GM12878 (cell line): ENCODE results near the gene NEGR1. TPM values are rescaled to one million over a fixed set of nuclear protein-coding genes. Genes with fewer than 3 reads are reported as not detected.

Source experiments
- ATAC-seq: fragments of 200-7000 bp; cut with Tn5 transposase; 3 replicates; pipeline ENCODE4 v1.9.1; 2020; ENCODE audit warnings: mild to moderate bottlenecking, moderate library complexity
- BruUV-seq: library from RNA; stranded (reverse); fragments of 400-500 nt; replicated peaks from 2 replicates; lab custom pipeline; 2021; lab: Mats Ljungman, UMichigan
- CTCF ChIA-PET: fragments of 300-600 bp; sonication (Branson Sonifier 250); formaldehyde crosslinking; extraction: SDS; loops from one replicate; lab custom pipeline; 2021; ENCODE audit warnings: inconsistent platforms; lab: Yijun Ruan, JAX
- POLR2A ChIA-PET: fragments of 350-600 bp; formaldehyde crosslinking; extraction: SDS; loops from one replicate; lab custom pipeline; 2021; ENCODE audit warnings: inconsistent platforms; lab: Charles Lee
- RAD21 ChIA-PET: fragments of 300-600 bp; sonication (Branson Sonifier 250); formaldehyde crosslinking; loops from one replicate; lab custom pipeline; 2023; ENCODE audit warnings: antibody characterized with exemption; ENCODE audit not compliant: unreplicated experiment; lab: Charles Lee
- SMC1A ChIA-PET: fragments of 300-600 bp; sonication (Branson Sonifier 250); formaldehyde crosslinking; loops from one replicate; lab custom pipeline; 2023; ENCODE audit not compliant: unreplicated experiment, uncharacterized antibody; lab: Charles Lee
- DNase-seq: peaks from one replicate; pipeline ENCODE4 v3.0.0-alpha.2; 2011; ENCODE audit warnings: low read depth, low spot score
- FAIRE-seq: peaks from 3 replicates; lab custom pipeline; 2011; peaks lifted over from hg19 to GRCh38; lab: Jason Lieb, UNC
- H2AFZ ChIP-seq: 2 replicates; pipeline ENCODE4 v1.6.0; 2011; ENCODE audit warnings: low read depth, low read length, control low read depth; ENCODE audit not compliant: control insufficient read depth
- H3K27ac ChIP-seq: 2 replicates; pipeline ENCODE4 v1.5.1; 2011; ENCODE audit warnings: control low read depth; ENCODE audit not compliant: control insufficient read depth, insufficient read depth
- H3K27me3 ChIP-seq, 2 experiments: replicated peaks in 1 of 2; 2 replicates each; pipeline versions ENCODE4 v1.6.0 to v1.6.1; 2011; ENCODE audit warnings: low read length in 1 of 2; ENCODE audit not compliant: control insufficient read depth in 2 of 2, insufficient read depth in 2 of 2
- H3K36me3 ChIP-seq, 2 experiments: 2 replicates each; pipeline ENCODE4 v1.5.1; 2011; ENCODE audit warnings: low read length in 1 of 2; ENCODE audit not compliant: control insufficient read depth in 2 of 2, insufficient read depth in 2 of 2
- H3K4me1 ChIP-seq: 2 replicates; pipeline ENCODE4 v1.6.1; 2011; ENCODE audit warnings: mild to moderate bottlenecking, low read length, moderate library complexity, mixed read lengths; ENCODE audit not compliant: control insufficient read depth, insufficient read depth
- H3K4me2 ChIP-seq: 2 replicates; pipeline ENCODE4 v1.6.0; 2011; ENCODE audit warnings: control low read depth; ENCODE audit not compliant: control insufficient read depth, insufficient read depth
- H3K4me3 ChIP-seq: fragments of 200-600 bp; sonication (generic); 2 replicates; pipeline ENCODE4 v1.5.1; 2016
- H3K79me2 ChIP-seq: 2 replicates; pipeline ENCODE4 v1.6.0; 2011; ENCODE audit warnings: low read length; ENCODE audit not compliant: control insufficient read depth, insufficient read depth
- H3K9ac ChIP-seq: 2 replicates; pipeline ENCODE4 v1.8.0; 2011; ENCODE audit warnings: low read length, control low read depth, mixed read lengths; ENCODE audit not compliant: control insufficient read depth, insufficient read depth
- H3K9me3 ChIP-seq: replicated peaks from 3 replicates; pipeline ENCODE4 v1.5.1; 2011; ENCODE audit warnings: mild to moderate bottlenecking, low read length; ENCODE audit not compliant: control insufficient read depth, insufficient read depth
- H4K20me1 ChIP-seq: 2 replicates; pipeline ENCODE4 v1.6.0; 2011; ENCODE audit not compliant: control insufficient read depth, insufficient read depth
- CBX3 ChIP-seq: fragments of 200-600 bp; sonication (generic); IDR thresholded peaks from 2 replicates; pipeline ENCODE4 v1.6.1; 2016; ENCODE audit warnings: low read depth, borderline replicate concordance
- E4F1 ChIP-seq: fragments of 450-650 bp; IDR thresholded peaks from 2 replicates; pipeline ENCODE4 v1.6.1; 2018; ENCODE audit warnings: borderline replicate concordance, mild to moderate bottlenecking; ENCODE audit not compliant: partially characterized antibody
- EP300 ChIP-seq, 2 experiments: fragments of 150-350 bp in 1 of 2; IDR thresholded peaks; 2 replicates each; pipeline ENCODE4 v1.6.1; 2011 to 2012; ENCODE audit warnings: low read depth in 2 of 2, low read length in 2 of 2, borderline replicate concordance in 1 of 2, improper control_type of control experiment in 1 of 2, inconsistent platforms in 1 of 2; ENCODE audit not compliant: control insufficient read depth in 1 of 2
- RELA ChIP-seq: fragments of 450-650 bp; IDR thresholded peaks from 2 replicates; pipeline ENCODE4 v1.8.0; 2014; ENCODE audit warnings: borderline replicate concordance; ENCODE audit not compliant: partially characterized antibody
- RFX5 ChIP-seq: IDR thresholded peaks from 2 replicates; pipeline ENCODE4 v1.6.1; 2011; ENCODE audit warnings: low read depth, low read length, improper control_type of control experiment
- SP1 ChIP-seq: IDR thresholded peaks from one replicate; pipeline ENCODE4 v1.6.1; 2011; ENCODE audit warnings: low read depth, low read length
- WRNIP1 ChIP-seq: IDR thresholded peaks from 2 replicates; pipeline ENCODE4 v1.6.1; 2011; ENCODE audit warnings: low read depth, low read length, improper control_type of control experiment, borderline replicate concordance
- ZNF274 ChIP-seq: IDR thresholded peaks from one replicate; pipeline ENCODE4 v1.8.0; 2011; ENCODE audit not compliant: insufficient read length, insufficient read depth
- ZNF384 ChIP-seq: IDR thresholded peaks from 2 replicates; pipeline ENCODE4 v1.6.1; 2012; ENCODE audit warnings: low read depth, mild to moderate bottlenecking, low read length, improper control_type of control experiment, borderline replicate concordance
- ZNF592 ChIP-seq: fragments of 450-650 bp; IDR thresholded peaks from 2 replicates; pipeline ENCODE4 v1.6.1; 2017; ENCODE audit warnings: mild to moderate bottlenecking, moderate library complexity
- ZNF622 ChIP-seq: fragments of 450-650 bp; IDR thresholded peaks from 2 replicates; pipeline ENCODE4 v1.6.1; 2017; ENCODE audit warnings: mild to moderate bottlenecking, inconsistent platforms
- WGBS: methylation state at CpG from one replicate; pipeline ENCODE4 v1.1.6; 2016; ENCODE audit warnings: low lambda C conversion rate; ENCODE audit not compliant: insufficient replicate concordance, insufficient coverage; ENCODE audit errors: missing lambda C conversion rate; 5-methylcytosine and 5-hydroxymethylcytosine counted together
- in situ Hi-C: fragments of 300-500 bp; cut with MboI; formaldehyde crosslinking; loops from 9 replicates; pipeline ENCODE4 v1.14.3; 2018; ENCODE audit warnings: mixed read lengths
- intact Hi-C: fragments of 100-400 bp; cut with micrococcal nuclease; formaldehyde crosslinking; loops from one replicate; pipeline ENCODE4 v1.14.2; 2022; ENCODE audit not compliant: unreplicated experiment
- polyA plus RNA-seq, 11 experiments: library from polyadenylated mRNA; depleted of rRNA in 4 of 11; unstranded in 6 of 11; stranded (reverse) in 5 of 11; fragments of >200 nt; fragmentation: Nextera tagmentation in 4 of 11; fragmentation: Illumina TruSeq in 1 of 11; extraction: Ambion mirVana in 4 of 11; extraction: Trizol in 1 of 11; gene quantifications; 1 replicate in 1 of 11; 2 replicates in 10 of 11; pipeline versions ENCODE4 v1.2.1 to v1.2.3, GENCODE V29; 2011 to 2016; ENCODE audit warnings: inconsistent platforms in 2 of 11, missing spikeins in 2 of 11, low read depth in 1 of 11
- total RNA-seq, 4 experiments: library from RNA; depleted of rRNA in 3 of 4; stranded (reverse); fragments of >200 nt in 3 of 4; fragmentation: Illumina TruSeq in 1 of 4; extraction: Trizol in 1 of 4; gene quantifications; 2 replicates each; pipeline versions ENCODE4 v1.2.1 to v1.2.3, GENCODE V29; 2013 to 2021
- TF ChIP-seq, protein P1 (sequence below): fragments of 450-650 bp; formaldehyde crosslinking; IDR thresholded peaks from 2 replicates; pipeline ENCODE4 v1.4.0; 2020; ENCODE audit warnings: mild to moderate bottlenecking, moderate library complexity

The NEGR1 gene
- total and polyA plus RNA-seq, 10 of the 15 experiments (the other 5 are each of a cell fraction or from before 2014, with no cell fraction given) = under 0.01 to 0.03 (median 0.01) TPM; not detected in 7

DNA sequence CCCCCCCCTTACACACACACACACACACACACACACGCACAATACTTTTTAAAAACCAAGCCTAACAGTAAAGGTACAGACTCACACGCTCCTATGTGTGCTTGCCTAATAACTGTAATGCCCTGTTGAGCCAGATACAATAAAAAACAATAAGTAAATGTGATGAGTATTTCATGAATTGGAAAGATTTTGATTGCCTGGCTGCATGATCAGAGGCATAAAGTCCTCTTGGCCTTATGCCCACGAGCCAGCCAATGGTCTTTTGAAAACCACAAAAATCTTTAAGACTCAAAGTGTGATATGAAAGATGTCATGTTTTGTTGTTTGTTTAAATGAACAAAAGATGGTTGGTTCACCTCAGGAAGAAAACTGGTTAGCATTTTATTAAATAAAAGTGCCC lies 759.6 kb downstream of the NEGR1 start:
- intact Hi-C loops = loop anchor here (5.0 kb wide), 2 partner anchors 325 to 430 kb away; no protein-coding TSS in a partner anchor
- Histone ChIP-seq H3K4me1 (no peaks in the 10 kb centered on the region), H3K36me3 (no peaks in the 10 kb centered on the region), H3K9me3 (no peaks in the 10 kb centered on the region), H4K20me1 (no peaks in the 10 kb centered on the region), H3K79me2 (no peaks in the 10 kb centered on the region), H3K4me3 (no peak overlapping the region), H3K4me2 (no peak overlapping the region), H3K9ac (no peak overlapping the region), H2AFZ (no peak overlapping the region), H3K27ac (no peak overlapping the region), H3K27me3 (no peaks in the 10 kb centered on the region)
- in situ Hi-C loops = no loop called here
- ATAC-seq (no peak), DNase-seq (no peak), FAIRE-seq (no peak)
- CTCF ChIA-PET = no interaction called here
- RAD21 ChIA-PET = no interaction called here
- WGBS = 8% methylated on average over 3 of the region's 3 CpGs
- no TSS peak for BruUV-seq
- SMC1A ChIA-PET = no interaction called here
- POLR2A ChIA-PET = no interaction called here
- TF ChIP-seq RELA = no peak
- no peak for TF ChIP-seq RFX5
- no peak for TF ChIP-seq WRNIP1
- TF ChIP-seq ZNF384 = no peak
- TF ChIP-seq ZNF274 = no peak
- TF ChIP-seq ZNF592 = no peak
- TF ChIP-seq CBX3 = no peak
- no peak for TF ChIP-seq ZNF622
- no peak for TF ChIP-seq SP1
- TF ChIP-seq E4F1 = no peak
- TF ChIP-seq EP300 (IDR thresholded peaks at IDR 0.05; ENCODE audit: borderline replicate concordance in 1 of 2, control insufficient read depth in 1 of 2, low read depth in 2 of 2, low read length in 2 of 2) = no peak
- TF ChIP-seq, protein P1, sequence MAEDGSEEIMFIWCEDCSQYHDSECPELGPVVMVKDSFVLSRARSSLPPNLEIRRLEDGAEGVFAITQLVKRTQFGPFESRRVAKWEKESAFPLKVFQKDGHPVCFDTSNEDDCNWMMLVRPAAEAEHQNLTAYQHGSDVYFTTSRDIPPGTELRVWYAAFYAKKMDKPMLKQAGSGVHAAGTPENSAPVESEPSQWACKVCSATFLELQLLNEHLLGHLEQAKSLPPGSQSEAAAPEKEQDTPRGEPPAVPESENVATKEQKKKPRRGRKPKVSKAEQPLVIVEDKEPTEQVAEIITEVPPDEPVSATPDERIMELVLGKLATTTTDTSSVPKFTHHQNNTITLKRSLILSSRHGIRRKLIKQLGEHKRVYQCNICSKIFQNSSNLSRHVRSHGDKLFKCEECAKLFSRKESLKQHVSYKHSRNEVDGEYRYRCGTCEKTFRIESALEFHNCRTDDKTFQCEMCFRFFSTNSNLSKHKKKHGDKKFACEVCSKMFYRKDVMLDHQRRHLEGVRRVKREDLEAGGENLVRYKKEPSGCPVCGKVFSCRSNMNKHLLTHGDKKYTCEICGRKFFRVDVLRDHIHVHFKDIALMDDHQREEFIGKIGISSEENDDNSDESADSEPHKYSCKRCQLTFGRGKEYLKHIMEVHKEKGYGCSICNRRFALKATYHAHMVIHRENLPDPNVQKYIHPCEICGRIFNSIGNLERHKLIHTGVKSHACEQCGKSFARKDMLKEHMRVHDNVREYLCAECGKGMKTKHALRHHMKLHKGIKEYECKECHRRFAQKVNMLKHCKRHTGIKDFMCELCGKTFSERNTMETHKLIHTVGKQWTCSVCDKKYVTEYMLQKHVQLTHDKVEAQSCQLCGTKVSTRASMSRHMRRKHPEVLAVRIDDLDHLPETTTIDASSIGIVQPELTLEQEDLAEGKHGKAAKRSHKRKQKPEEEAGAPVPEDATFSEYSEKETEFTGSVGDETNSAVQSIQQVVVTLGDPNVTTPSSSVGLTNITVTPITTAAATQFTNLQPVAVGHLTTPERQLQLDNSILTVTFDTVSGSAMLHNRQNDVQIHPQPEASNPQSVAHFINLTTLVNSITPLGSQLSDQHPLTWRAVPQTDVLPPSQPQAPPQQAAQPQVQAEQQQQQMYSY (CRISPR knock-in tag) = no peak
